GM23338 (cell line): ENCODE results near the gene COL6A3. TPM values are rescaled to one million over a fixed set of nuclear protein-coding genes. Genes with fewer than 3 reads are reported as not detected.

Source experiments
- ATAC-seq: fragments of 200-7000 bp; cut with Tn5 transposase; 3 replicates; pipeline ENCODE4 v1.9.1; 2020
- DNase-seq: peaks from one replicate; pipeline ENCODE4 v3.0.0-alpha.2; 2015; ENCODE audit warnings: low spot score
- H2AFZ ChIP-seq: fragments of 200-600 bp; sonication (generic); 2 replicates; pipeline ENCODE4 v1.8.0; 2016; ENCODE audit warnings: antibody characterized with exemption, mild to moderate bottlenecking, moderate library complexity
- H3F3A ChIP-seq: fragments of 200-600 bp; sonication (generic); replicated peaks from 2 replicates; pipeline ENCODE4 v1.8.0; 2017; ENCODE audit warnings: antibody characterized with exemption, mixed run types, low read depth
- H3K27ac ChIP-seq: fragments of 200-600 bp; sonication (generic); 2 replicates; pipeline ENCODE4 v1.6.1; 2016; ENCODE audit warnings: low read depth
- H3K27me3 ChIP-seq: fragments of 200-600 bp; sonication (generic); 2 replicates; pipeline ENCODE4 v1.8.0; 2016; ENCODE audit warnings: mild to moderate bottlenecking, mixed run types, moderate library complexity; ENCODE audit not compliant: insufficient read depth
- H3K36me3 ChIP-seq: fragments of 200-600 bp; sonication (generic); 2 replicates; pipeline ENCODE4 v1.8.0; 2016; ENCODE audit warnings: mild to moderate bottlenecking; ENCODE audit not compliant: insufficient read depth
- H3K4me1 ChIP-seq: fragments of 200-600 bp; sonication (generic); 2 replicates; pipeline ENCODE4 v1.8.0; 2016; ENCODE audit warnings: mild to moderate bottlenecking, moderate library complexity; ENCODE audit not compliant: insufficient read depth
- H3K4me2 ChIP-seq: fragments of 200-600 bp; sonication (generic); 2 replicates; pipeline ENCODE4 v1.7.1; 2017; ENCODE audit warnings: mixed run types
- H3K4me3 ChIP-seq: fragments of 200-600 bp; sonication (generic); 2 replicates; pipeline ENCODE4 v1.6.1; 2016; ENCODE audit warnings: mixed run types
- H3K79me2 ChIP-seq: fragments of 200-600 bp; sonication (generic); replicated peaks from 2 replicates; pipeline ENCODE4 v1.8.0; 2017; ENCODE audit warnings: mild to moderate bottlenecking; ENCODE audit not compliant: insufficient read depth
- H3K9me2 ChIP-seq: fragments of 200-600 bp; sonication (generic); 2 replicates; pipeline ENCODE4 v1.8.0; 2017; ENCODE audit not compliant: insufficient read depth
- H4K20me1 ChIP-seq: fragments of 200-600 bp; sonication (generic); replicated peaks from 2 replicates; pipeline ENCODE4 v1.8.0; 2017; ENCODE audit warnings: mild to moderate bottlenecking; ENCODE audit not compliant: insufficient read depth
- H3K27ac Mint-ChIP-seq: 2 replicates; pipeline ENCODE4 v1.8.0; 2020; ENCODE audit warnings: inconsistent platforms, mild to moderate bottlenecking, moderate library complexity, mixed read lengths
- H3K27me3 Mint-ChIP-seq: 3 replicates; pipeline ENCODE4 v1.8.0; 2022; ENCODE audit warnings: low read depth, mild to moderate bottlenecking, moderate library complexity, mixed read lengths, inconsistent platforms; ENCODE audit not compliant: insufficient read depth, poor library complexity
- H3K36me3 Mint-ChIP-seq: 3 replicates; pipeline ENCODE4 v1.8.0; 2021; ENCODE audit warnings: low read depth, mild to moderate bottlenecking, inconsistent platforms, moderate library complexity, mixed read lengths
- H3K4me1 Mint-ChIP-seq: 3 replicates; pipeline ENCODE4 v1.8.0; 2020; ENCODE audit warnings: mild to moderate bottlenecking, inconsistent platforms, mixed read lengths
- H3K4me3 Mint-ChIP-seq: 3 replicates; pipeline ENCODE4 v1.8.0; 2021; ENCODE audit warnings: moderate library complexity, mild to moderate bottlenecking, inconsistent platforms, mixed read lengths
- H3K9me3 Mint-ChIP-seq: 3 replicates; pipeline ENCODE4 v1.8.0; 2020; ENCODE audit warnings: moderate library complexity, mild to moderate bottlenecking, inconsistent platforms, mixed read lengths
- CREB1 ChIP-seq: fragments of 250-450 bp; sonication (Bioruptor Pico); IDR thresholded peaks from 2 replicates; pipeline ENCODE4 v1.5.0; 2020; ENCODE audit warnings: low read depth, mild to moderate bottlenecking, moderate library complexity
- EZH2 ChIP-seq: fragments of 200-600 bp; sonication (generic); IDR thresholded peaks from one replicate; pipeline ENCODE4 v1.8.0; 2017; ENCODE audit warnings: antibody characterized with exemption, mild to moderate bottlenecking, low read depth; ENCODE audit not compliant: unreplicated experiment
- EZH2phosphoT487 ChIP-seq: fragments of 200-600 bp; sonication (generic); IDR thresholded peaks from one replicate; pipeline ENCODE4 v1.8.1; 2018; ENCODE audit warnings: antibody characterized with exemption; ENCODE audit not compliant: unreplicated experiment
- JUNB ChIP-seq: IDR thresholded peaks from one replicate; pipeline ENCODE4 v1.6.1; 2016; ENCODE audit warnings: antibody characterized with exemption; ENCODE audit not compliant: unreplicated experiment
- NANOG ChIP-seq: IDR thresholded peaks from 2 replicates; pipeline ENCODE4 v1.6.1; 2016; ENCODE audit warnings: antibody characterized with exemption, borderline replicate concordance
- POLR2AphosphoS5 ChIP-seq: IDR thresholded peaks from 2 replicates; pipeline ENCODE4 v1.6.1; 2016; ENCODE audit warnings: antibody characterized with exemption, low read depth
- STAT1 ChIP-seq: IDR thresholded peaks from one replicate; pipeline ENCODE4 v1.6.1; 2016; ENCODE audit warnings: antibody characterized with exemption; ENCODE audit not compliant: unreplicated experiment
- ZNF331 ChIP-seq: fragments of 250-450 bp; sonication (Bioruptor Pico); IDR thresholded peaks from 2 replicates; pipeline ENCODE4 v1.5.0; 2020; ENCODE audit warnings: low read depth, mild to moderate bottlenecking, moderate library complexity
- polyA plus RNA-seq: library from polyadenylated mRNA; unstranded; fragments of >200 nt; fragmentation: Nextera tagmentation; extraction: Ambion mirVana; gene quantifications from 2 replicates; pipeline ENCODE4 v1.2.1, GENCODE V29; 2016
- total RNA-seq: library from RNA; depleted of rRNA; stranded (reverse); fragments of >200 nt; shearing (Covaris generic); gene quantifications from 2 replicates; pipeline ENCODE4 v1.2.3, GENCODE V29; 2014
- TF ChIP-seq, protein P1 (sequence below): IDR thresholded peaks from one replicate; pipeline ENCODE4 v1.6.1; 2018; ENCODE audit warnings: antibody characterized with exemption; ENCODE audit not compliant: unreplicated experiment
- TF ChIP-seq, protein P2 (sequence below): fragments of 250-450 bp; sonication (Bioruptor Pico); IDR thresholded peaks from 2 replicates; pipeline ENCODE4 v1.5.0; 2020; ENCODE audit warnings: mild to moderate bottlenecking, moderate library complexity
- TF ChIP-seq, protein P3 (sequence below), 2 experiments: fragments of 200-600 bp in 1 of 2; sonication (generic) in 1 of 2; conservative IDR thresholded peaks; 2 replicates each; pipeline versions ENCODE4 v1.5.1 to v1.6.1; 2016 to 2017; ENCODE audit warnings: antibody characterized with exemption in 2 of 2, low read depth in 2 of 2, mild to moderate bottlenecking in 2 of 2, moderate library complexity in 1 of 2
- TF ChIP-seq, protein P4 (sequence below): IDR thresholded peaks from 2 replicates; pipeline ENCODE4 v1.6.1; 2016; ENCODE audit warnings: antibody characterized with exemption

COL6A3 gene
- total and polyA plus RNA-seq, 2 experiments from 2014 or later = 1.2 to 7.3 TPM

DNA sequence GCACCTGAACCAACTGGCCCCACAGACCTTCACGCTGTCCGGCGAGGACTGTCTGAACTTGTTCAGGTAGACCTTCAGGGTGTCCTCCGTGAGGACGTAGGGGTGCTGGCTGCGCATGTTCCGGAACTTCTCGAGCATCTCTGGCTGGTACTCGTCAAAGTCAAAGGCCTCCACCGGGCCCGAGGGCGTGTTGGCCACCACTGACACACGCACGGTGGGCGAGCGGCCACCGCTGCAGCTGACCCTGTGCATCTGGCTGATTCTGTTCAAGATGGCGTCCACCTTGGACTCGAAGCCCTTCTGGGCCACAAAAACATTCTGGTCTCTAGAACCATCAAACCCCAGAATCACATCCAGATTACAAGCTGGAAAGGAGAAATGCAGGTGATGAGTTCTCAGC lies 48.3 kb downstream of the COL6A3 start (continued):
- TF ChIP-seq, protein P1, sequence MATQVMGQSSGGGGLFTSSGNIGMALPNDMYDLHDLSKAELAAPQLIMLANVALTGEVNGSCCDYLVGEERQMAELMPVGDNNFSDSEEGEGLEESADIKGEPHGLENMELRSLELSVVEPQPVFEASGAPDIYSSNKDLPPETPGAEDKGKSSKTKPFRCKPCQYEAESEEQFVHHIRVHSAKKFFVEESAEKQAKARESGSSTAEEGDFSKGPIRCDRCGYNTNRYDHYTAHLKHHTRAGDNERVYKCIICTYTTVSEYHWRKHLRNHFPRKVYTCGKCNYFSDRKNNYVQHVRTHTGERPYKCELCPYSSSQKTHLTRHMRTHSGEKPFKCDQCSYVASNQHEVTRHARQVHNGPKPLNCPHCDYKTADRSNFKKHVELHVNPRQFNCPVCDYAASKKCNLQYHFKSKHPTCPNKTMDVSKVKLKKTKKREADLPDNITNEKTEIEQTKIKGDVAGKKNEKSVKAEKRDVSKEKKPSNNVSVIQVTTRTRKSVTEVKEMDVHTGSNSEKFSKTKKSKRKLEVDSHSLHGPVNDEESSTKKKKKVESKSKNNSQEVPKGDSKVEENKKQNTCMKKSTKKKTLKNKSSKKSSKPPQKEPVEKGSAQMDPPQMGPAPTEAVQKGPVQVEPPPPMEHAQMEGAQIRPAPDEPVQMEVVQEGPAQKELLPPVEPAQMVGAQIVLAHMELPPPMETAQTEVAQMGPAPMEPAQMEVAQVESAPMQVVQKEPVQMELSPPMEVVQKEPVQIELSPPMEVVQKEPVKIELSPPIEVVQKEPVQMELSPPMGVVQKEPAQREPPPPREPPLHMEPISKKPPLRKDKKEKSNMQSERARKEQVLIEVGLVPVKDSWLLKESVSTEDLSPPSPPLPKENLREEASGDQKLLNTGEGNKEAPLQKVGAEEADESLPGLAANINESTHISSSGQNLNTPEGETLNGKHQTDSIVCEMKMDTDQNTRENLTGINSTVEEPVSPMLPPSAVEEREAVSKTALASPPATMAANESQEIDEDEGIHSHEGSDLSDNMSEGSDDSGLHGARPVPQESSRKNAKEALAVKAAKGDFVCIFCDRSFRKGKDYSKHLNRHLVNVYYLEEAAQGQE = no peak
- TF ChIP-seq POLR2AphosphoS5 (no peak), CREB1 (CRISPR knock-in tag) (no peak), JUNB (no peak)
- TF ChIP-seq, protein P2, sequence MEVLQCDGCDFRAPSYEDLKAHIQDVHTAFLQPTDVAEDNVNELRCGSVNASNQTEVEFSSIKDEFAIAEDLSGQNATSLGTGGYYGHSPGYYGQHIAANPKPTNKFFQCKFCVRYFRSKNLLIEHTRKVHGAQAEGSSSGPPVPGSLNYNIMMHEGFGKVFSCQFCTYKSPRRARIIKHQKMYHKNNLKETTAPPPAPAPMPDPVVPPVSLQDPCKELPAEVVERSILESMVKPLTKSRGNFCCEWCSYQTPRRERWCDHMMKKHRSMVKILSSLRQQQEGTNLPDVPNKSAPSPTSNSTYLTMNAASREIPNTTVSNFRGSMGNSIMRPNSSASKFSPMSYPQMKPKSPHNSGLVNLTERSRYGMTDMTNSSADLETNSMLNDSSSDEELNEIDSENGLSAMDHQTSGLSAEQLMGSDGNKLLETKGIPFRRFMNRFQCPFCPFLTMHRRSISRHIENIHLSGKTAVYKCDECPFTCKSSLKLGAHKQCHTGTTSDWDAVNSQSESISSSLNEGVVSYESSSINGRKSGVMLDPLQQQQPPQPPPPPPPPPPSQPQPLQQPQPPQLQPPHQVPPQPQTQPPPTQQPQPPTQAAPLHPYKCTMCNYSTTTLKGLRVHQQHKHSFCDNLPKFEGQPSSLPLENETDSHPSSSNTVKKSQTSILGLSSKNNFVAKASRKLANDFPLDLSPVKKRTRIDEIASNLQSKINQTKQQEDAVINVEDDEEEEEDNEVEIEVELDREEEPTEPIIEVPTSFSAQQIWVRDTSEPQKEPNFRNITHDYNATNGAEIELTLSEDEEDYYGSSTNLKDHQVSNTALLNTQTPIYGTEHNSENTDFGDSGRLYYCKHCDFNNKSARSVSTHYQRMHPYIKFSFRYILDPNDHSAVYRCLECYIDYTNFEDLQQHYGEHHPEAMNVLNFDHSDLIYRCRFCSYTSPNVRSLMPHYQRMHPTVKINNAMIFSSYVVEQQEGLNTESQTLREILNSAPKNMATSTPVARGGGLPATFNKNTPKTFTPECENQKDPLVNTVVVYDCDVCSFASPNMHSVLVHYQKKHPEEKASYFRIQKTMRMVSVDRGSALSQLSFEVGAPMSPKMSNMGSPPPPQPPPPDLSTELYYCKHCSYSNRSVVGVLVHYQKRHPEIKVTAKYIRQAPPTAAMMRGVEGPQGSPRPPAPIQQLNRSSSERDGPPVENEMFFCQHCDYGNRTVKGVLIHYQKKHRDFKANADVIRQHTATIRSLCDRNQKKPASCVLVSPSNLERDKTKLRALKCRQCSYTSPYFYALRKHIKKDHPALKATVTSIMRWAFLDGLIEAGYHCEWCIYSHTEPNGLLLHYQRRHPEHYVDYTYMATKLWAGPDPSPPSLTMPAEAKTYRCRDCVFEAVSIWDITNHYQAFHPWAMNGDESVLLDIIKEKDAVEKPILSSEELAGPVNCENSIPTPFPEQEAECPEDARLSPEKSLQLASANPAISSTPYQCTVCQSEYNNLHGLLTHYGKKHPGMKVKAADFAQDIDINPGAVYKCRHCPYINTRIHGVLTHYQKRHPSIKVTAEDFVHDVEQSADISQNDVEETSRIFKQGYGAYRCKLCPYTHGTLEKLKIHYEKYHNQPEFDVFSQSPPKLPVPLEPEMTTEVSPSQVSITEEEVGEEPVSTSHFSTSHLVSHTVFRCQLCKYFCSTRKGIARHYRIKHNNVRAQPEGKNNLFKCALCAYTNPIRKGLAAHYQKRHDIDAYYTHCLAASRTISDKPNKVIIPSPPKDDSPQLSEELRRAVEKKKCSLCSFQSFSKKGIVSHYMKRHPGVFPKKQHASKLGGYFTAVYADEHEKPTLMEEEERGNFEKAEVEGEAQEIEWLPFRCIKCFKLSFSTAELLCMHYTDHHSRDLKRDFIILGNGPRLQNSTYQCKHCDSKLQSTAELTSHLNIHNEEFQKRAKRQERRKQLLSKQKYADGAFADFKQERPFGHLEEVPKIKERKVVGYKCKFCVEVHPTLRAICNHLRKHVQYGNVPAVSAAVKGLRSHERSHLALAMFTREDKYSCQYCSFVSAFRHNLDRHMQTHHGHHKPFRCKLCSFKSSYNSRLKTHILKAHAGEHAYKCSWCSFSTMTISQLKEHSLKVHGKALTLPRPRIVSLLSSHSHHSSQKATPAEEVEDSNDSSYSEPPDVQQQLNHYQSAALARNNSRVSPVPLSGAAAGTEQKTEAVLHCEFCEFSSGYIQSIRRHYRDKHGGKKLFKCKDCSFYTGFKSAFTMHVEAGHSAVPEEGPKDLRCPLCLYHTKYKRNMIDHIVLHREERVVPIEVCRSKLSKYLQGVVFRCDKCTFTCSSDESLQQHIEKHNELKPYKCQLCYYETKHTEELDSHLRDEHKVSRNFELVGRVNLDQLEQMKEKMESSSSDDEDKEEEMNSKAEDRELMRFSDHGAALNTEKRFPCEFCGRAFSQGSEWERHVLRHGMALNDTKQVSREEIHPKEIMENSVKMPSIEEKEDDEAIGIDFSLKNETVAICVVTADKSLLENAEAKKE (CRISPR knock-in tag) = no peak

DNA sequence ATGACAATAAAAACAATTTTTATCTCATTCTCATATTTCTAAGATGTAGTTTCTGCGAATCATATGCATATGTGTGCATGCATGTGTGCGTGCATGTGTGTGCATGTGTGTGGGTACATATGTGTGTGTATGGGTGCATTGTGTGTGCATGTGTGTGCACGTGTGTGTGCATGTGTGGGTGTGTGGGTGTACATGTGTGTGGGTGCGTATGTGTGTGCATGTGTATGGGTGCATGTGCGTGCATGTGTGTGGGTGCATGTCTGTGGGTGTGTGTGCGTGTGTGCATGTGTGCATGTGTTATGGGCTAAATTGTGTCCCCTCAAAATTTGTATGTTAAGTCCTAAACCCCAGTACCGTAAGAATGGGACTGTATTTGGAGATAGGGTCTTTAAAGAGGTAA lies 49.3 kb downstream of the COL6A3 start:
- H3K36me3 Mint-ChIP-seq = no peaks in the 10 kb centered on the region; the same call in 2 of the 3 replicates
- TF ChIP-seq, protein P3, sequence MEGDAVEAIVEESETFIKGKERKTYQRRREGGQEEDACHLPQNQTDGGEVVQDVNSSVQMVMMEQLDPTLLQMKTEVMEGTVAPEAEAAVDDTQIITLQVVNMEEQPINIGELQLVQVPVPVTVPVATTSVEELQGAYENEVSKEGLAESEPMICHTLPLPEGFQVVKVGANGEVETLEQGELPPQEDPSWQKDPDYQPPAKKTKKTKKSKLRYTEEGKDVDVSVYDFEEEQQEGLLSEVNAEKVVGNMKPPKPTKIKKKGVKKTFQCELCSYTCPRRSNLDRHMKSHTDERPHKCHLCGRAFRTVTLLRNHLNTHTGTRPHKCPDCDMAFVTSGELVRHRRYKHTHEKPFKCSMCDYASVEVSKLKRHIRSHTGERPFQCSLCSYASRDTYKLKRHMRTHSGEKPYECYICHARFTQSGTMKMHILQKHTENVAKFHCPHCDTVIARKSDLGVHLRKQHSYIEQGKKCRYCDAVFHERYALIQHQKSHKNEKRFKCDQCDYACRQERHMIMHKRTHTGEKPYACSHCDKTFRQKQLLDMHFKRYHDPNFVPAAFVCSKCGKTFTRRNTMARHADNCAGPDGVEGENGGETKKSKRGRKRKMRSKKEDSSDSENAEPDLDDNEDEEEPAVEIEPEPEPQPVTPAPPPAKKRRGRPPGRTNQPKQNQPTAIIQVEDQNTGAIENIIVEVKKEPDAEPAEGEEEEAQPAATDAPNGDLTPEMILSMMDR (conservative IDR thresholded peaks at IDR 0.05; ENCODE audit: low read depth in 2 of 2) = no peak
- no peak for TF ChIP-seq EZH2phosphoT487
- no peak for TF ChIP-seq JUNB
- TF ChIP-seq, protein P4, sequence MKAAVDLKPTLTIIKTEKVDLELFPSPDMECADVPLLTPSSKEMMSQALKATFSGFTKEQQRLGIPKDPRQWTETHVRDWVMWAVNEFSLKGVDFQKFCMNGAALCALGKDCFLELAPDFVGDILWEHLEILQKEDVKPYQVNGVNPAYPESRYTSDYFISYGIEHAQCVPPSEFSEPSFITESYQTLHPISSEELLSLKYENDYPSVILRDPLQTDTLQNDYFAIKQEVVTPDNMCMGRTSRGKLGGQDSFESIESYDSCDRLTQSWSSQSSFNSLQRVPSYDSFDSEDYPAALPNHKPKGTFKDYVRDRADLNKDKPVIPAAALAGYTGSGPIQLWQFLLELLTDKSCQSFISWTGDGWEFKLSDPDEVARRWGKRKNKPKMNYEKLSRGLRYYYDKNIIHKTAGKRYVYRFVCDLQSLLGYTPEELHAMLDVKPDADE = no peak
- no peak for TF ChIP-seq NANOG
- TF ChIP-seq STAT1 = no peak
- TF ChIP-seq ZNF331 (CRISPR knock-in tag) = no peak
- TF ChIP-seq EZH2 = no peak
- no peak for TF ChIP-seq POLR2AphosphoS5
- no peak overlapping the region for H3K27ac Mint-ChIP-seq
- H3K9me3 Mint-ChIP-seq = no peaks in the 10 kb centered on the region; the same call in 2 of the 3 replicates
- Histone ChIP-seq H4K20me1 (no peaks in the 10 kb centered on the region), H3K27me3 (no peaks in the 10 kb centered on the region), H2AFZ (no peak overlapping the region), H3K27ac (no peak overlapping the region), H3F3A (0 out of 2 replicates have a peak, but pooled peaks cover 4% of the 10 kb centered on the region), H3K79me2 (no peaks in the 10 kb centered on the region), H3K4me3 (no peak overlapping the region), H3K4me2 (no peak overlapping the region), H3K4me1 (peaks cover 4% of the 10 kb centered on the region; the same call in 1 of the 2 replicates), H3K9me2 (peaks cover 9% of the 10 kb centered on the region; the same call in 1 of the 2 replicates), H3K36me3 (no peaks in the 10 kb centered on the region)
- peaks cover 4% of the 10 kb centered on the region; the same call in 2 of the 3 replicates for H3K4me1 Mint-ChIP-seq
- H3K4me3 Mint-ChIP-seq = no peak overlapping the region
- no peak for ATAC-seq
- DNase-seq = no peak
- peaks cover 14% of the 10 kb centered on the region for H3K27me3 Mint-ChIP-seq
